GM12878 (cell line): ENCODE data around the gene ANKRD28. TPM values are rescaled to one million over a fixed set of nuclear protein-coding genes. Genes with fewer than 3 reads are reported as not detected.

Source experiments
- ATAC-seq: fragments of 200-7000 bp; cut with Tn5 transposase; 3 replicates; pipeline ENCODE4 v1.9.1; 2020; ENCODE audit warnings: mild to moderate bottlenecking, moderate library complexity
- BruUV-seq: library from RNA; stranded (reverse); fragments of 400-500 nt; replicated peaks from 2 replicates; lab custom pipeline; 2021; lab: Mats Ljungman, UMichigan
- CTCF ChIA-PET: fragments of 300-600 bp; sonication (Branson Sonifier 250); formaldehyde crosslinking; extraction: SDS; loops from one replicate; lab custom pipeline; 2021; ENCODE audit warnings: inconsistent platforms; lab: Yijun Ruan, JAX
- POLR2A ChIA-PET: fragments of 350-600 bp; formaldehyde crosslinking; extraction: SDS; loops from one replicate; lab custom pipeline; 2021; ENCODE audit warnings: inconsistent platforms; lab: Charles Lee
- RAD21 ChIA-PET: fragments of 300-600 bp; sonication (Branson Sonifier 250); formaldehyde crosslinking; loops from one replicate; lab custom pipeline; 2023; ENCODE audit warnings: antibody characterized with exemption; ENCODE audit not compliant: unreplicated experiment; lab: Charles Lee
- SMC1A ChIA-PET: fragments of 300-600 bp; sonication (Branson Sonifier 250); formaldehyde crosslinking; loops from one replicate; lab custom pipeline; 2023; ENCODE audit not compliant: unreplicated experiment, uncharacterized antibody; lab: Charles Lee
- DNase-seq: peaks from one replicate; pipeline ENCODE4 v3.0.0-alpha.2; 2011; ENCODE audit warnings: low read depth, low spot score
- FAIRE-seq: peaks from 3 replicates; lab custom pipeline; 2011; peaks lifted over from hg19 to GRCh38; lab: Jason Lieb, UNC
- H2AFZ ChIP-seq: 2 replicates; pipeline ENCODE4 v1.6.0; 2011; ENCODE audit warnings: low read depth, low read length, control low read depth; ENCODE audit not compliant: control insufficient read depth
- H3K27ac ChIP-seq: 2 replicates; pipeline ENCODE4 v1.5.1; 2011; ENCODE audit warnings: control low read depth; ENCODE audit not compliant: control insufficient read depth, insufficient read depth
- H3K27me3 ChIP-seq, 2 experiments: replicated peaks in 1 of 2; 2 replicates each; pipeline versions ENCODE4 v1.6.0 to v1.6.1; 2011; ENCODE audit warnings: low read length in 1 of 2; ENCODE audit not compliant: control insufficient read depth in 2 of 2, insufficient read depth in 2 of 2
- H3K36me3 ChIP-seq, 2 experiments: 2 replicates each; pipeline ENCODE4 v1.5.1; 2011; ENCODE audit warnings: low read length in 1 of 2; ENCODE audit not compliant: control insufficient read depth in 2 of 2, insufficient read depth in 2 of 2
- H3K4me1 ChIP-seq: 2 replicates; pipeline ENCODE4 v1.6.1; 2011; ENCODE audit warnings: mild to moderate bottlenecking, low read length, moderate library complexity, mixed read lengths; ENCODE audit not compliant: control insufficient read depth, insufficient read depth
- H3K4me2 ChIP-seq: 2 replicates; pipeline ENCODE4 v1.6.0; 2011; ENCODE audit warnings: control low read depth; ENCODE audit not compliant: control insufficient read depth, insufficient read depth
- H3K4me3 ChIP-seq: fragments of 200-600 bp; sonication (generic); 2 replicates; pipeline ENCODE4 v1.5.1; 2016
- H3K79me2 ChIP-seq: 2 replicates; pipeline ENCODE4 v1.6.0; 2011; ENCODE audit warnings: low read length; ENCODE audit not compliant: control insufficient read depth, insufficient read depth
- H3K9ac ChIP-seq: 2 replicates; pipeline ENCODE4 v1.8.0; 2011; ENCODE audit warnings: low read length, control low read depth, mixed read lengths; ENCODE audit not compliant: control insufficient read depth, insufficient read depth
- H3K9me3 ChIP-seq: replicated peaks from 3 replicates; pipeline ENCODE4 v1.5.1; 2011; ENCODE audit warnings: mild to moderate bottlenecking, low read length; ENCODE audit not compliant: control insufficient read depth, insufficient read depth
- H4K20me1 ChIP-seq: 2 replicates; pipeline ENCODE4 v1.6.0; 2011; ENCODE audit not compliant: control insufficient read depth, insufficient read depth
- EGR1 ChIP-seq, 2 experiments: IDR thresholded peaks; 1 replicate in 1 of 2; 2 replicates in 1 of 2; pipeline ENCODE4 v1.6.1; 2011 to 2012; ENCODE audit warnings: low read depth in 2 of 2, low read length in 2 of 2, borderline replicate concordance in 1 of 2, mild to moderate bottlenecking in 1 of 2, moderate library complexity in 1 of 2
- GABPA ChIP-seq: IDR thresholded peaks from 2 replicates; pipeline ENCODE4 v1.6.1; 2014; ENCODE audit warnings: antibody characterized with exemption, low read depth, mild to moderate bottlenecking, inconsistent platforms
- HCFC1 ChIP-seq: fragments of 150-350 bp; IDR thresholded peaks from 2 replicates; pipeline ENCODE4 v1.6.1; 2014; ENCODE audit warnings: low read length
- HDAC2 ChIP-seq: fragments of 200-600 bp; sonication (generic); IDR thresholded peaks from 2 replicates; pipeline ENCODE4 v1.6.1; 2017
- IRF3 ChIP-seq: fragments of 450-650 bp; IDR thresholded peaks from 2 replicates; pipeline ENCODE4 v1.6.1; 2014; ENCODE audit warnings: mild to moderate bottlenecking
- MEF2B ChIP-seq: fragments of 450-650 bp; IDR thresholded peaks from 2 replicates; pipeline ENCODE4 v1.6.1; 2018; ENCODE audit warnings: mild to moderate bottlenecking, moderate library complexity; ENCODE audit not compliant: partially characterized antibody, poor library complexity, severe bottlenecking
- POLR2AphosphoS2 ChIP-seq: IDR thresholded peaks from 2 replicates; pipeline ENCODE4 v1.6.1; 2011; ENCODE audit warnings: low read depth, mild to moderate bottlenecking, low read length, improper control_type of control experiment, moderate library complexity
- STAT1 ChIP-seq: fragments of 450-650 bp; conservative IDR thresholded peaks from 2 replicates; pipeline ENCODE4 v1.6.1; 2014; ENCODE audit warnings: antibody characterized with exemption, mild to moderate bottlenecking
- ZNF384 ChIP-seq: IDR thresholded peaks from 2 replicates; pipeline ENCODE4 v1.6.1; 2012; ENCODE audit warnings: low read depth, mild to moderate bottlenecking, low read length, improper control_type of control experiment, borderline replicate concordance
- WGBS: methylation state at CpG from one replicate; pipeline ENCODE4 v1.1.6; 2016; ENCODE audit warnings: low lambda C conversion rate; ENCODE audit not compliant: insufficient replicate concordance, insufficient coverage; ENCODE audit errors: missing lambda C conversion rate; 5-methylcytosine and 5-hydroxymethylcytosine counted together
- in situ Hi-C: fragments of 300-500 bp; cut with MboI; formaldehyde crosslinking; loops from 9 replicates; pipeline ENCODE4 v1.14.3; 2018; ENCODE audit warnings: mixed read lengths
- intact Hi-C: fragments of 100-400 bp; cut with micrococcal nuclease; formaldehyde crosslinking; loops from one replicate; pipeline ENCODE4 v1.14.2; 2022; ENCODE audit not compliant: unreplicated experiment
- polyA plus RNA-seq, 11 experiments: library from polyadenylated mRNA; depleted of rRNA in 4 of 11; unstranded in 6 of 11; stranded (reverse) in 5 of 11; fragments of >200 nt; fragmentation: Nextera tagmentation in 4 of 11; fragmentation: Illumina TruSeq in 1 of 11; extraction: Ambion mirVana in 4 of 11; extraction: Trizol in 1 of 11; gene quantifications; 1 replicate in 1 of 11; 2 replicates in 10 of 11; pipeline versions ENCODE4 v1.2.1 to v1.2.3, GENCODE V29; 2011 to 2016; ENCODE audit warnings: inconsistent platforms in 2 of 11, missing spikeins in 2 of 11, low read depth in 1 of 11
- total RNA-seq, 4 experiments: library from RNA; depleted of rRNA in 3 of 4; stranded (reverse); fragments of >200 nt in 3 of 4; fragmentation: Illumina TruSeq in 1 of 4; extraction: Trizol in 1 of 4; gene quantifications; 2 replicates each; pipeline versions ENCODE4 v1.2.1 to v1.2.3, GENCODE V29; 2013 to 2021

Gene ANKRD28
- total and polyA plus RNA-seq, 10 of the 15 experiments (the other 5 are each of a cell fraction or from before 2014, with no cell fraction given), result 11.2 to 105 (median 38.3) TPM

GRCh38 chr3:15681668-15682067, 116.1 kb downstream of the ANKRD28 start:
- ATAC-seq (no peak), DNase-seq (no peak), FAIRE-seq (no peak)
- Histone ChIP-seq H3K79me2 (no peaks in the 10 kb centered on the region), H4K20me1 (no peaks in the 10 kb centered on the region), H3K4me2 (no peak overlapping the region), H3K36me3 (peaks cover 5 to 21% of the 10 kb centered on the region in 2 experiments), H3K27ac (no peak overlapping the region), H2AFZ (no peak overlapping the region), H3K9me3 (no peaks in the 10 kb centered on the region), H3K27me3 (no peaks in the 10 kb centered on the region), H3K4me1 (no peaks in the 10 kb centered on the region), H3K9ac (no peak overlapping the region), H3K4me3 (no peak overlapping the region)
- intact Hi-C loops (no loop called here), in situ Hi-C loops (no loop called here)
- BruUV-seq, result no TSS peak
- POLR2A ChIA-PET, result interaction anchor here (0.9 kb wide), 1 partner anchor 94 kb away, joined by 3 read pairs; no protein-coding TSS in a partner anchor
- 98% methylated on average over 2 of the region's 2 CpGs for WGBS
- RAD21 ChIA-PET, result interaction anchor here (1.4 kb wide), 1 partner anchor 43 kb away, joined by 4 read pairs; no protein-coding TSS in a partner anchor
- SMC1A ChIA-PET, result interaction anchor here (0.6 to 2.8 kb wide), 6 partner anchors 13 to 480 kb away, joined by 3 to 13 read pairs (median 3); no protein-coding TSS in a partner anchor
- no peak for TF ChIP-seq STAT1
- TF ChIP-seq MEF2B, result no peak
- TF ChIP-seq IRF3, result no peak
- no peak for TF ChIP-seq HCFC1
- TF ChIP-seq POLR2AphosphoS2, result no peak
- no peak for TF ChIP-seq HDAC2
- TF ChIP-seq ZNF384, result no peak
- TF ChIP-seq GABPA, result no peak
- TF ChIP-seq EGR1 (IDR thresholded peaks at IDR 0.05; ENCODE audit: borderline replicate concordance in 1 of 2, low read depth in 2 of 2, low read length in 2 of 2), result no peak
- CTCF ChIA-PET, result interaction anchor here (1.3 to 2.1 kb wide), 2 partner anchors 11 to 131 kb away, joined by 3 to 7 read pairs; no protein-coding TSS in a partner anchor
